ENCODE measurements around the gene CRYBB2.
"Not testable (repeated sequence)": the region's sequence is repeated elsewhere in the genome, so short reads cannot be mapped to it uniquely, and the experiment has no call there.

CRYBB2 gene

DNA sequence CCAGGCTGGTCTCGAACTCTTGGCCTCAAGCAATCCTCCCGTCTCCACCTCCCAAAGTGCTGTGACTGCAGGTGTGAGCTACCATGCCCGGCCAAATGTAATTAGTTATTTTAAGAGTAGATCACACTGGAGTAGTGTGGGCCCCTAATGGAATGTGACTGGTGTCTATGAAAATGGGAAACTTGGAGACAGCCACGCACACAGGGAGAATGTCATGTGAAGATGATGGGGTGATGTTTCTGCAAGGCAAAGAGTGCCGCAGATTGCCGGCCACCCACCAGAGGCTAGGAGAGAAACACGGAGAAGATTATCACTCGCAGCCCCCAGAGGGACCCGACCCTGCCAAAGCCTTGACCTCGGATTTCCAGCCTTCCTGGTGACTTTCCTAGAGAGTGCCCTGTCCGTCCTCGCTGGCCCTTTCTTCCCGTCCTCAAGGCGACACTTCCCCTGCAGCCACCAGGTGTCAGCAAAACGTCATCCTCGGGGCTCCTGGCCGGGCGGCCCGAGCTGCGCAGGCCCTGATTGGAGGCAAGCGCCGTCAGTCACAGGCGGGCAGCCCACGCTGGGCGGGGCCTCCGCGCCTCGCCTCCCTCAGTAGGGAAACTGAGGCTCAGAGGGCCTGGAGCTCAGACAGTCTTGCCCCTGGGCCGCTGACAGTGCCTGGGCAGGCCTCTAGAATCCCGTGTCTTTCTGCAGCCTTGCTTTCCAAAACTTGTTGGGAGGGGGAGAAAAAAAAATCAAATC, 16.3 kb downstream of the CRYBB2 start:
- no peak overlapping the region for H3K4me3 ChIP-seq (ENCODE audit: low read depth, low read length)
- peak; percentile 77 for DNase-seq (ENCODE audit: low read depth)
- TF ChIP-seq MYC (IDR thresholded peaks at IDR 0.05; ENCODE audit: low read depth, low read length) (no peak), POLR2A (IDR thresholded peaks at IDR 0.05; ENCODE audit: extremely low read depth, insufficient read length) (no peak)
- TF ChIP-seq, protein P1, sequence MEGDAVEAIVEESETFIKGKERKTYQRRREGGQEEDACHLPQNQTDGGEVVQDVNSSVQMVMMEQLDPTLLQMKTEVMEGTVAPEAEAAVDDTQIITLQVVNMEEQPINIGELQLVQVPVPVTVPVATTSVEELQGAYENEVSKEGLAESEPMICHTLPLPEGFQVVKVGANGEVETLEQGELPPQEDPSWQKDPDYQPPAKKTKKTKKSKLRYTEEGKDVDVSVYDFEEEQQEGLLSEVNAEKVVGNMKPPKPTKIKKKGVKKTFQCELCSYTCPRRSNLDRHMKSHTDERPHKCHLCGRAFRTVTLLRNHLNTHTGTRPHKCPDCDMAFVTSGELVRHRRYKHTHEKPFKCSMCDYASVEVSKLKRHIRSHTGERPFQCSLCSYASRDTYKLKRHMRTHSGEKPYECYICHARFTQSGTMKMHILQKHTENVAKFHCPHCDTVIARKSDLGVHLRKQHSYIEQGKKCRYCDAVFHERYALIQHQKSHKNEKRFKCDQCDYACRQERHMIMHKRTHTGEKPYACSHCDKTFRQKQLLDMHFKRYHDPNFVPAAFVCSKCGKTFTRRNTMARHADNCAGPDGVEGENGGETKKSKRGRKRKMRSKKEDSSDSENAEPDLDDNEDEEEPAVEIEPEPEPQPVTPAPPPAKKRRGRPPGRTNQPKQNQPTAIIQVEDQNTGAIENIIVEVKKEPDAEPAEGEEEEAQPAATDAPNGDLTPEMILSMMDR (IDR thresholded peaks at IDR 0.05; ENCODE audit: low read depth, low read length): peak; percentile 62
- TF ChIP-seq, protein P2, sequence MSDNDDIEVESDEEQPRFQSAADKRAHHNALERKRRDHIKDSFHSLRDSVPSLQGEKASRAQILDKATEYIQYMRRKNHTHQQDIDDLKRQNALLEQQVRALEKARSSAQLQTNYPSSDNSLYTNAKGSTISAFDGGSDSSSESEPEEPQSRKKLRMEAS (IDR thresholded peaks at IDR 0.05; ENCODE audit: low read depth, low read length): no peak

- no peak overlapping the region for H3K4me3 ChIP-seq (ENCODE audit: low read depth, low read length)
- no peak for TF ChIP-seq MYC (IDR thresholded peaks at IDR 0.05; ENCODE audit: low read depth, low read length)
- TF ChIP-seq, protein P1 (IDR thresholded peaks at IDR 0.05; ENCODE audit: low read depth, low read length): no peak
- TF ChIP-seq, protein P2 (IDR thresholded peaks at IDR 0.05; ENCODE audit: low read depth, low read length): no peak
- TF ChIP-seq POLR2A (IDR thresholded peaks at IDR 0.05; ENCODE audit: extremely low read depth, insufficient read length): no peak
- DNase-seq (ENCODE audit: low read depth): no peak
Measured at GRCh38 chr22:25236417-25236816, 17.0 kb downstream of the CRYBB2 start.

DNA sequence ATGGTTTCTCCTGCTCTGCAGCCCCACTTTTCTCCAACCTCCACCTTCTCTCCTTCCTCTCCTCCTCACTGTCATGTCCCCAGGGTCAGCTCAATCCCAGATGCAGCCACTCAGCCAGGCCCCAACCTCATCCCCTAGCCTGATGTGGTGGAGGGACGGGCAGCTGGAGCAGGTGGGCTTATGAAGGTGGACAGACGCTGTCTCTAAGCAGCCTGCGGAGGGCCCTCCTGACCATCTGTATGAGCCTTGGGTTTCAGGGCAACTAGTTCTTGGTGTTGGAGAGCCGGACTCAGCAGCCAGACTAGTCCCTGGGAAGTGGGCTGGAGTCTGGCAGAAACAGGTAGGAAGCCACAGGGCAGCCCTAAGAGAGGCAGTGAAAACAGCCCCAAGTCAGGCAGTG, 18.1 kb downstream of the CRYBB2 start:
- no peak overlapping the region for H3K4me3 ChIP-seq (ENCODE audit: low read depth, low read length)
- no peak for DNase-seq (ENCODE audit: low read depth)
- TF ChIP-seq MYC (IDR thresholded peaks at IDR 0.05; ENCODE audit: low read depth, low read length) (no peak), POLR2A (IDR thresholded peaks at IDR 0.05; ENCODE audit: extremely low read depth, insufficient read length) (no peak)
- TF ChIP-seq, protein P1 (IDR thresholded peaks at IDR 0.05; ENCODE audit: low read depth, low read length): no peak
- TF ChIP-seq, protein P2 (IDR thresholded peaks at IDR 0.05; ENCODE audit: low read depth, low read length): no peak

GRCh38 chr22:25238058-25238457, 18.6 kb downstream of the CRYBB2 start:
- not testable (repeated sequence) for DNase-seq (ENCODE audit: low read depth); H3K4me3 ChIP-seq (ENCODE audit: low read depth, low read length)

- not testable (repeated sequence) for H3K4me3 ChIP-seq (ENCODE audit: low read depth, low read length); DNase-seq (ENCODE audit: low read depth)
Measured at GRCh38 chr22:25255169-25255568, 35.7 kb downstream of the CRYBB2 start.

- not testable (repeated sequence) for H3K4me3 ChIP-seq (ENCODE audit: low read depth, low read length); DNase-seq (ENCODE audit: low read depth)
Measured at GRCh38 chr22:25267567-25267966, 48.1 kb downstream of the CRYBB2 start.

GRCh38 chr22:25268902-25269301, 49.5 kb downstream of the CRYBB2 start:
- not testable (repeated sequence) for H3K4me3 ChIP-seq (ENCODE audit: low read depth, low read length); DNase-seq (ENCODE audit: low read depth)

GRCh38 chr22:25270061-25270460, 50.6 kb downstream of the CRYBB2 start:
- H3K4me3 ChIP-seq (ENCODE audit: low read depth, low read length); DNase-seq (ENCODE audit: low read depth): not testable (repeated sequence)

GRCh38 chr22:25273231-25273630, 53.8 kb downstream of the CRYBB2 start:
- H3K4me3 ChIP-seq (ENCODE audit: low read depth, low read length); DNase-seq (ENCODE audit: low read depth): not testable (repeated sequence)

DNA sequence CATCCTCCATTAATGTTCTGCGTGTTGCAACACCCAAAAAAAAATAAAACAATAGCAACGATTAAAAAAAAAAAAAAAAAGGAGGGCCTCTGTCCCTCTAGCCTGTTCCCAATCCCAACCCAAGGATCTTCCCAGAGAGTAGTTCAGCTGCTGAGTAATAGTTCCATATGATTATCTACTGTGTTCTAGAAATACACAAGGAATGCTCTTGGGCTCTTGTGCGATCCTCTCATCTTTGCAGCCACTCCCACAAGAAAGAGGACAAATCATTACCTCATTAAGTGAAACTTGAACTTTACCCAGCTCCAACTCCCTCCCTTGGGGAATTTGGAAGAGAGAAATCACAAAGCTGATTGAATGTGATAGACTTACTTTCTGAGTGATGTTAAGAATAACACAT, 54.5 kb downstream of the CRYBB2 start:
- not testable (repeated sequence) for DNase-seq (ENCODE audit: low read depth)

GRCh38 chr22:25280118-25280517, 60.7 kb downstream of the CRYBB2 start:
- H3K4me3 ChIP-seq (ENCODE audit: low read depth, low read length); DNase-seq (ENCODE audit: low read depth): not testable (repeated sequence)

More for the DNA sequence above, 54.5 kb downstream of the CRYBB2 start:
- H3K4me3 ChIP-seq (ENCODE audit: low read depth, low read length): not testable (repeated sequence)
